ENCODE data around the gene LMAN1L.

LMAN1L gene

DNA sequence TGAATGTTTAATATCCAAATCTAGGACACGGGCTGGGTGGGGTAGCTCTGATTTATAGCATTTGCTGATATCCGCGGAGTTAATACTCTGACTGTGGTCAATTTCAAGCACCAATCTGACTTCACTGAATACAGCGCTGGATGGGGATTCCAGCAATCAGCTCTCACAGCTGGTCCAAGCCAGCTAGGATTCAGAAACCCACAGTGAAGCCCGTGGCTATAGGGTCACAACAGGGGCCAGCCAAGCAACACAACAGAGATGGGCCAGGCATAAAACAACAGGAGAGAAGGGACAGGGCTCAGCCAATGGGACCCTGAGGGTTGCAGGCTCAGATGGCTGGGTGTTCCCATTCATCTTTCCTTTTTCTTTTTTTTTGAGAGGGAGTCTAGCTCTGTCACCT is 5.4 kb upstream of the LMAN1L start:
- TF ChIP-seq, protein P1, sequence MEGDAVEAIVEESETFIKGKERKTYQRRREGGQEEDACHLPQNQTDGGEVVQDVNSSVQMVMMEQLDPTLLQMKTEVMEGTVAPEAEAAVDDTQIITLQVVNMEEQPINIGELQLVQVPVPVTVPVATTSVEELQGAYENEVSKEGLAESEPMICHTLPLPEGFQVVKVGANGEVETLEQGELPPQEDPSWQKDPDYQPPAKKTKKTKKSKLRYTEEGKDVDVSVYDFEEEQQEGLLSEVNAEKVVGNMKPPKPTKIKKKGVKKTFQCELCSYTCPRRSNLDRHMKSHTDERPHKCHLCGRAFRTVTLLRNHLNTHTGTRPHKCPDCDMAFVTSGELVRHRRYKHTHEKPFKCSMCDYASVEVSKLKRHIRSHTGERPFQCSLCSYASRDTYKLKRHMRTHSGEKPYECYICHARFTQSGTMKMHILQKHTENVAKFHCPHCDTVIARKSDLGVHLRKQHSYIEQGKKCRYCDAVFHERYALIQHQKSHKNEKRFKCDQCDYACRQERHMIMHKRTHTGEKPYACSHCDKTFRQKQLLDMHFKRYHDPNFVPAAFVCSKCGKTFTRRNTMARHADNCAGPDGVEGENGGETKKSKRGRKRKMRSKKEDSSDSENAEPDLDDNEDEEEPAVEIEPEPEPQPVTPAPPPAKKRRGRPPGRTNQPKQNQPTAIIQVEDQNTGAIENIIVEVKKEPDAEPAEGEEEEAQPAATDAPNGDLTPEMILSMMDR (IDR thresholded peaks at IDR 0.05; ENCODE audit: insufficient read depth, low read length, poor library complexity, severe bottlenecking), result no peak
- no peak for TF ChIP-seq EZH2phosphoT487 (conservative IDR thresholded peaks at IDR 0.05; ENCODE audit: low read length)
- Histone ChIP-seq H3K4me2 (ENCODE audit: low read depth, low read length, poor library complexity, severe bottlenecking) (no peak overlapping the region), H3K27me3 (ENCODE audit: low read length) (no peaks in the 10 kb centered on the region), H3K9me3 (ENCODE audit: insufficient read depth, low read length) (no peaks in the 10 kb centered on the region), H3K36me3 (ENCODE audit: low read length) (peaks cover 12% of the 10 kb centered on the region), H4K20me1 (ENCODE audit: low read depth, low read length) (no peaks in the 10 kb centered on the region), H3K4me3 (ENCODE audit: insufficient read depth, low read length, poor library complexity, severe bottlenecking) (no peak overlapping the region), H3F3A (ENCODE audit: insufficient read depth) (peaks cover 17% of the 10 kb centered on the region; the same call in 1 of the 2 replicates), H3K9me2 (replicated peaks; ENCODE audit: insufficient read depth, low read length) (no peaks in the 10 kb centered on the region), H2AFZ (ENCODE audit: low read depth, low read length, severe bottlenecking) (no peak overlapping the region), H3K27ac (ENCODE audit: low read depth, low read length) (no peak overlapping the region), H3K79me2 (ENCODE audit: insufficient read depth, low read length) (no peaks in the 10 kb centered on the region), H3K9ac (ENCODE audit: low read length) (no peak overlapping the region)

DNA sequence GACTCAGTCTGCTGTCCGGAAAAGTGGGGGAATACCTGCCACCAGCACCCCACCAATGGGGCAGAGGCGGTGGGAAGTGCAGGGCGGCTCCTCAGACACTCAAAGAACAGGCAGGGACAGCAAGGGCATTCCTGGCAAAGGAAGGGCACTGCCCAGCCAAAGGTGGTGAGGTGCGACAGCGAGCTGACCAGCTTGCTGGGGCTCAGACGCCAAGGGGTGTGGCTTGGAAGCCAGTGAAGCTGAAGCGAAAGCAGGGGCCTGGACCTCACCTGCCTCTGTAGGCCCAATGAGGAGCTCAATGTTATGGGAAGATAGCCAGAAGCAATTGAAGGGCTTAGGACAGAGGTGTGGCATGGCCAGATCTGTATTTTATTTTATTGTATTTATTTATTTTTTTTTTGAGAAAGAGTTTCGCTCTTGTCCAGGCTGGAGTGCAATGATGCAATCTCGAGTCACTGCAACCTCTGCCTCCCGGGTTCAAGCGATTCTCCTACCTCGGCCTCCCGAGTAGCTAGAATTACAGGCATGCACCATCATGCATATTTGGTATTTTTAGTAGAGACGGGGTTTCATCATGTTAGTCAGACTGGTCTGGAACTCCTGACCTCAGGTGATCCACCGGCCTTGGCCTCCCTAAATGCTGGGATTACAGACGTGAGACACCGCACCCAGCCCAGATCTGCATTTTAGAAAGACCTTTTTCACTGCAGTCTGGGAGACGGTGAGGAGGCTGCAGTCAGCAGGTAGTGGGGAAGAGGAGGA is 4.4 kb upstream of the LMAN1L start:
- TF ChIP-seq, protein P1 (IDR thresholded peaks at IDR 0.05; ENCODE audit: insufficient read depth, low read length, poor library complexity, severe bottlenecking), result no peak
- TF ChIP-seq EZH2phosphoT487 (conservative IDR thresholded peaks at IDR 0.05; ENCODE audit: low read length), result no peak
- H3K27ac ChIP-seq (ENCODE audit: low read depth, low read length), result no peak overlapping the region
- H3K9ac ChIP-seq (ENCODE audit: low read length), result no peak overlapping the region
- H2AFZ ChIP-seq (ENCODE audit: low read depth, low read length, severe bottlenecking), result no peak overlapping the region
- peaks cover 16% of the 10 kb centered on the region; the same call in 1 of the 2 replicates for H3F3A ChIP-seq (ENCODE audit: insufficient read depth)
- H3K4me3 ChIP-seq (ENCODE audit: insufficient read depth, low read length, poor library complexity, severe bottlenecking), result no peak overlapping the region
- H3K27me3 ChIP-seq (ENCODE audit: low read length), result no peaks in the 10 kb centered on the region
- H3K9me3 ChIP-seq (ENCODE audit: insufficient read depth, low read length), result no peaks in the 10 kb centered on the region
- peaks cover 11% of the 10 kb centered on the region for H3K36me3 ChIP-seq (ENCODE audit: low read length)
- no peak overlapping the region for H3K4me2 ChIP-seq (ENCODE audit: low read depth, low read length, poor library complexity, severe bottlenecking)
- no peaks in the 10 kb centered on the region for H3K79me2 ChIP-seq (ENCODE audit: insufficient read depth, low read length)
- H3K9me2 ChIP-seq (replicated peaks; ENCODE audit: insufficient read depth, low read length), result no peaks in the 10 kb centered on the region
- no peaks in the 10 kb centered on the region for H4K20me1 ChIP-seq (ENCODE audit: low read depth, low read length)

DNA sequence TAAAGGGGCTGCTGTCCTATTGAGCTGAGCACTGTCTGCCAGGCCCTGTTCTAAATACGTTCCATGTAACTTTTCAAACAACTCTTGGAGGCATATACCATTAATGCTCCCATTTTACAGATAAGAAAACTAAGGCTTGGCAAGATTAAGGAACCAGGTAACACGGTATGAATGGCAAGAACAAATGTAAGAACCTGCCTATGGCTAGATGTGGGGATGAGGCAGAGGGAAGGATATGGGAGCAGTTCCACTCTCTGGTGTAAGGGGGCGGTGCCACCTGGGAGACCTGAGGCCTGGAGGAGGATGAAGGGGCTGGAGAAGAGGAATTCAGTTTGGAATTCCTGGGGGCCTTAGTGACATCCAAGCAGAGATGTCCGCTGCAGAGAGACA is 3.8 kb upstream of the LMAN1L start:
- TF ChIP-seq EZH2phosphoT487 (conservative IDR thresholded peaks at IDR 0.05; ENCODE audit: low read length), result no peak
- TF ChIP-seq, protein P1 (IDR thresholded peaks at IDR 0.05; ENCODE audit: insufficient read depth, low read length, poor library complexity, severe bottlenecking), result no peak
- no peaks in the 10 kb centered on the region for H3K79me2 ChIP-seq (ENCODE audit: insufficient read depth, low read length)
- no peak overlapping the region for H2AFZ ChIP-seq (ENCODE audit: low read depth, low read length, severe bottlenecking)
- no peak overlapping the region for H3K9ac ChIP-seq (ENCODE audit: low read length)
- H3K27ac ChIP-seq (ENCODE audit: low read depth, low read length), result no peak overlapping the region
- no peaks in the 10 kb centered on the region for H3K27me3 ChIP-seq (ENCODE audit: low read length)
- no peaks in the 10 kb centered on the region for H3K9me2 ChIP-seq (replicated peaks; ENCODE audit: insufficient read depth, low read length)
- no peaks in the 10 kb centered on the region for H4K20me1 ChIP-seq (ENCODE audit: low read depth, low read length)
- H3K9me3 ChIP-seq (ENCODE audit: insufficient read depth, low read length), result no peaks in the 10 kb centered on the region
- H3F3A ChIP-seq (ENCODE audit: insufficient read depth), result peaks cover 10% of the 10 kb centered on the region; the same call in 1 of the 2 replicates
- H3K4me2 ChIP-seq (ENCODE audit: low read depth, low read length, poor library complexity, severe bottlenecking), result no peak overlapping the region
- H3K4me3 ChIP-seq (ENCODE audit: insufficient read depth, low read length, poor library complexity, severe bottlenecking), result no peak overlapping the region
- H3K36me3 ChIP-seq (ENCODE audit: low read length), result peaks cover 6% of the 10 kb centered on the region

Data from SU-DHL-6 (cell line).